Effector CD4-positive, alpha-beta T cell (primary cell): ENCODE results near the gene HDAC4.

ENCODE experiments used
- DNase-seq: peaks from one replicate; pipeline ENCODE4 v3.0.0-alpha.2; 2020

HDAC4 gene

GRCh38 chr2:239322416-239323086 is 78.3 kb downstream of the HDAC4 start:
- no peak for DNase-seq

GRCh38 chr2:239321596-239322415 is 79.0 kb downstream of the HDAC4 start:
- DNase-seq: peak; percentile 32

- no peak for DNase-seq
These were observed 81.8 kb downstream of the HDAC4 start for GRCh38 chr2:239318790-239319661.

DNA sequence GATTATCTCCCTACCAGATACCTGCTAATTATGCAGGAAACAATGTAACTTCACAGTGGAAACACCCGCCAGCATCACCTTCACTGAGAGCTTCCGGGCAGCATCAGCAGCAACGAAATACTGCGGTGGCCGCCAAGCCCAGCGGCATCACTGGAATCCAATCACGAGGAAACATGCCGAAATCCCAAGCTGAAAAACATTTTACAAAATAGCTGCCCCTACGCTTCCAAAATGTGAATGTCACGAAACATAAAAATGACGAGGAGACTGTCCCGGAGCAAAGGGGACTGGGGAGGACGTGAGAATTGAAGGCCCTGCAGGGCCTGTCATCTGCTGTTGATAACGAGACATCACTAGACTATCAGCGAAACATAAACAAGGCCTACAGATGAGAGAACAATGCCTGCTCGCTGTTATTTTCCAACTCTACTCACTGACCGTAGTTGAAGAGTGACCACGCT is 82.6 kb downstream of the HDAC4 start:
- no peak for DNase-seq

GRCh38 chr2:239316562-239317465 is 84.0 kb downstream of the HDAC4 start:
- no peak for DNase-seq

GRCh38 chr2:239315308-239315707 is 85.5 kb downstream of the HDAC4 start:
- DNase-seq: no peak

DNA sequence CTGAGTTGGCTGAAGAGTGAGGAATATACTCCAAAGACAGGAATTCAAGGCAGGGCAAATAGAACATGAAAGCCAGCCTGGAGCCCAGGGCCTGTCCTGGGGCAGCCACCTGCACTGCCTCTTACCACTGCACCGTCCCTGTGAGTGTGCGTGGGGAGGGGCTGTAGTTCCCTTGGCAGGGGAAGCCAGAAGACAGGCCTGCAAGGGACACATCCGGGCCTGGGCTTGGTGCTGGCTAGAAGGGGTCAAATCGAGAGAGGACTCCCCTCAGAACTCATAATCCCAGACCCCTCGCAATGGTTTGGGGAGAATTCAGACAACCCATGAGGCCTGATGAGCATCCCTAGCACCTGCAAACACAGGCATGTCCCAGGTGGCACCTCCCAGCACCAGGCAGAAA is 87.0 kb downstream of the HDAC4 start:
- DNase-seq: no peak

DNA sequence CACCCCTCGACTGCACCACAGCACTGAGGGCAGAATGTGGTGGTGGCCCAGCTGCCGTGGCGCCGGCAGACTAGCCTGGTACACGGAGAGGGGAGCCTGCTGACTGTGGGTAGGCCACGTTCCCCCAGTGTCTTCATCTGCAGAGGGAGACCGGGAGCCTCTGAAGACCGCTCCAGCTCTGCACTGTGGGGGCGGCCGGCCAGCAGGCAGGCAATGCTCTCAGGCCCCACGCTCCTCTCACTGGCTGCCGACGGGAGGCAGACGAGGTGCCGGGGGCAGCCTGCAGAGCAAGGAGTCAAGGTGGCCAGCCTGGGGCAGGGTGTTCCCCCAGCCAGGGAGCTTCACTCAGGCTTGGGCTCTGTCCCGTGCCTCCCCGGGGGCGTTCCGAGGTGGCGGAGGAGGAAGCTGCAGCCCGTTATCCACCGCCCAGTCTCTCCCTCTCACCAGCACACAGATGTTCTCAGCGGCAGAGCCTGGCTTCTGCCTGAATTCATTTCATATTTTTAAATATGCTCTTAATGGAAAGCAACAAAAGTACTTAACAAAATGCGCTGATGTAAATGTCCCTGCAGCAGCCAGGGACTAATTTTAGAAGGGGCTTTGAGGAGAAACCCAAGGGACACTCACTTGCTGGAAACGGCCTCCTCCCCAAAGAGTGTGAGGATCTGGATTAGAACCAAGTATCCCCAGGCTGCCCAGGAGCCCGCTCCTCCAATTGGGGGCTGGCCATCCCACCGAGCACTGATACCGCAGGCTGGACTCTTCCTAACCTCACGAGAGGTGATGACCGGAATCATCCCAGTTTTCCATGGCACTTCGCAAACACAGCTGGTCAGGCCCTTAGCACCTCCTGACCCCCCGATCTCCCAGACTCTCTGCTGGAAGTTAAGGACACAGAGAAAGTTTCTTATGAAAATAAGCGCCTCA is 87.8 kb downstream of the HDAC4 start:
- no peak for DNase-seq

GRCh38 chr2:239312081-239312511 is 88.7 kb downstream of the HDAC4 start:
- DNase-seq: no peak

- DNase-seq: no peak
These were observed 89.4 kb downstream of the HDAC4 start for GRCh38 chr2:239311132-239312040.

DNA sequence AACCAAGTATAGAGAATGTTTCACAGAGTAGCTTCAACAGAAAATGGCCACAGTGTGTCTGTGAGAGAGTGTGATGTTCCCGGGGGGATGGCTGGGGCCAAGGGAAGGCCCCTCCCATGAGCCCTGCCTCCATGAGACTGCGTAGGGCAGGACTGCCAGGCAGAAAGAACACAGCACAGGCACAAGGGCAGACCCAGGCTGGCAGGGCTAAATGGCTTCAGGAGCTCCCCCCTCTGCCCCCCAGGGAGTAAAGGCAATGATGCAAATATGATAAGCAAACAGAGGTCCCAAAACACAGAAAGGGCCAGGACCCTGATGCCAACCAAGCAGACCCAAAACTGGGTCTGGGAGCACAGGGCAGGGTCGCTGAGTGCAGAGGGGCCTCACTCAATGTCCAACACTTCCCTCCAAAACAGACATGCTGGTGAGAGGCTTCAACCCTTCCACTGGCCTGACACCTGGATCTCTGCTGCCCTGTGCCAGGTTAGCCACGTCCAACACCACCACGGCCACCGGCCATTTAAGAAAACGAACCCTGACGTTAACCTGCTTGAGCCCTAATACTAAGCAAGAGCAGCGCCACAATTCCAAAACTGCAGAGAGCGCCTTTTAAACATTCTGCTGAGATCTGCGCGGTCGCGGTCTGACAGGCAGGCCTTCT is 90.3 kb downstream of the HDAC4 start:
- no peak for DNase-seq

- DNase-seq: no peak
These were observed 91.2 kb downstream of the HDAC4 start for GRCh38 chr2:239309398-239310245.

GRCh38 chr2:239308661-239309397 is 92.0 kb downstream of the HDAC4 start:
- DNase-seq: no peak

GRCh38 chr2:239307921-239308613 is 92.8 kb downstream of the HDAC4 start:
- DNase-seq: no peak

- no peak for DNase-seq
These were observed 93.6 kb downstream of the HDAC4 start for GRCh38 chr2:239307221-239307569.

- no peak for DNase-seq
These were observed 94.3 kb downstream of the HDAC4 start for GRCh38 chr2:239306274-239307220.
